HCEC 1CT (cell line): ENCODE results near the gene EXOSC7.

Source experiments
- DNase-seq: peaks from one replicate; pipeline ENCODE4 v3.0.0-alpha.2; 2017

Gene EXOSC7

GRCh38 chr3:45056608-45057301 lies 80.7 kb downstream of the EXOSC7 start:
- DNase-seq, result no peak

- DNase-seq, result no peak
Measured at GRCh38 chr3:45057557-45057956, 81.5 kb downstream of the EXOSC7 start.

GRCh38 chr3:45059132-45059531 lies 83.1 kb downstream of the EXOSC7 start:
- DNase-seq, result no peak

- DNase-seq, result no peak
Measured at GRCh38 chr3:45060165-45060892, 84.3 kb downstream of the EXOSC7 start.
